HG02642 (cell line): ENCODE results near the gene TMEM128.
"Not testable (repeated sequence)": the region's sequence is repeated elsewhere in the genome, so short reads cannot be mapped to it uniquely, and the experiment has no call there.

Experiments used
- ATAC-seq: cut with Tn5 transposase; IDR thresholded peaks from one replicate; pipeline ENCODE4 v1.9.1; 2021; ENCODE audit warnings: mild to moderate bottlenecking; ENCODE audit not compliant: unreplicated experiment, poor library complexity

The TMEM128 gene

GRCh38 chr4:4202510-4202909, 45.5 kb downstream of the TMEM128 start:
- ATAC-seq, result no peak

GRCh38 chr4:4200624-4201023, 47.4 kb downstream of the TMEM128 start:
- ATAC-seq, result no peak

- no peak for ATAC-seq
Measured at GRCh38 chr4:4195354-4195753, 52.7 kb downstream of the TMEM128 start.

GRCh38 chr4:4188557-4188956, 59.5 kb downstream of the TMEM128 start:
- ATAC-seq, result not testable (repeated sequence)
